Loucy (cell line): ENCODE results near the gene NGEF.

ENCODE experiments used
- H2AFZ ChIP-seq: fragments of 200-600 bp; sonication (generic); 2 replicates; pipeline ENCODE4 v1.6.0; 2016; ENCODE audit warnings: antibody characterized with exemption, mild to moderate bottlenecking, low read length, moderate library complexity
- H3F3A ChIP-seq: fragments of 200-600 bp; 2 replicates; pipeline ENCODE4 v1.6.0; 2016; ENCODE audit warnings: antibody characterized with exemption, low read depth, mild to moderate bottlenecking
- H3K27me3 ChIP-seq: fragments of 200-600 bp; sonication (generic); 2 replicates; pipeline ENCODE4 v1.6.1; 2014; ENCODE audit warnings: low read length, mild to moderate bottlenecking; ENCODE audit not compliant: insufficient read depth, poor library complexity, severe bottlenecking
- H3K36me3 ChIP-seq: fragments of 200-600 bp; sonication (generic); 2 replicates; pipeline ENCODE4 v1.6.1; 2016; ENCODE audit warnings: low read length; ENCODE audit not compliant: insufficient read depth
- H3K4me1 ChIP-seq: fragments of 200-600 bp; sonication (generic); 2 replicates; pipeline ENCODE4 v1.5.1; 2014; ENCODE audit warnings: low read length, mild to moderate bottlenecking; ENCODE audit not compliant: insufficient read depth, poor library complexity, severe bottlenecking
- H3K4me2 ChIP-seq: fragments of 200-600 bp; sonication (generic); 2 replicates; pipeline ENCODE4 v1.6.0; 2014; ENCODE audit warnings: antibody characterized with exemption, low read length, low read depth, mild to moderate bottlenecking; ENCODE audit not compliant: poor library complexity, severe bottlenecking
- H3K4me3 ChIP-seq: fragments of 200-600 bp; sonication (generic); 2 replicates; pipeline ENCODE4 v1.5.1; 2014; ENCODE audit warnings: low read length, mild to moderate bottlenecking, mixed read lengths; ENCODE audit not compliant: poor library complexity, severe bottlenecking
- H3K79me2 ChIP-seq: fragments of 200-600 bp; sonication (generic); 2 replicates; pipeline ENCODE4 v1.6.1; 2014; ENCODE audit warnings: low read length; ENCODE audit not compliant: insufficient read depth
- H3K9ac ChIP-seq: fragments of 200-600 bp; sonication (generic); 2 replicates; pipeline ENCODE4 v1.6.0; 2014; ENCODE audit warnings: mild to moderate bottlenecking, low read depth, low read length, moderate library complexity; ENCODE audit not compliant: poor library complexity, severe bottlenecking
- H3K9me2 ChIP-seq: fragments of 200-600 bp; sonication (generic); replicated peaks from 2 replicates; pipeline ENCODE4 v1.6.1; 2016; ENCODE audit warnings: low read depth, low read length, mixed read lengths
- H3K9me3 ChIP-seq: fragments of 200-600 bp; sonication (generic); 2 replicates; pipeline ENCODE4 v1.6.1; 2014; ENCODE audit warnings: mild to moderate bottlenecking, antibody characterized with exemption, low read length, low read depth; ENCODE audit not compliant: insufficient read depth
- H4K20me1 ChIP-seq: fragments of 200-600 bp; sonication (generic); 2 replicates; pipeline ENCODE4 v1.6.0; 2014; ENCODE audit warnings: antibody characterized with exemption, low read length, mild to moderate bottlenecking; ENCODE audit not compliant: insufficient read depth, poor library complexity, severe bottlenecking
- EZH2phosphoT487 ChIP-seq: fragments of 200-600 bp; IDR thresholded peaks from 2 replicates; pipeline ENCODE4 v1.6.1; 2018; ENCODE audit warnings: antibody characterized with exemption, mild to moderate bottlenecking, moderate library complexity, borderline replicate concordance
- TF ChIP-seq, protein P1 (sequence below): fragments of 200-600 bp; sonication (generic); conservative IDR thresholded peaks from 2 replicates; pipeline ENCODE4 v1.5.1; 2014; ENCODE audit warnings: mild to moderate bottlenecking, antibody characterized with exemption, low read length

NGEF gene

GRCh38 chr2:232872826-232873225 lies 140.2 kb downstream of the NGEF start:
- no peaks in the 10 kb centered on the region for H3F3A ChIP-seq
- no peaks in the 10 kb centered on the region for H3K27me3 ChIP-seq
- no peak overlapping the region for H3K4me2 ChIP-seq
- no peak overlapping the region for H3K4me3 ChIP-seq
- H2AFZ ChIP-seq, result no peak overlapping the region
- H3K4me1 ChIP-seq, result no peaks in the 10 kb centered on the region
- no peak for TF ChIP-seq EZH2phosphoT487
- TF ChIP-seq, protein P1, sequence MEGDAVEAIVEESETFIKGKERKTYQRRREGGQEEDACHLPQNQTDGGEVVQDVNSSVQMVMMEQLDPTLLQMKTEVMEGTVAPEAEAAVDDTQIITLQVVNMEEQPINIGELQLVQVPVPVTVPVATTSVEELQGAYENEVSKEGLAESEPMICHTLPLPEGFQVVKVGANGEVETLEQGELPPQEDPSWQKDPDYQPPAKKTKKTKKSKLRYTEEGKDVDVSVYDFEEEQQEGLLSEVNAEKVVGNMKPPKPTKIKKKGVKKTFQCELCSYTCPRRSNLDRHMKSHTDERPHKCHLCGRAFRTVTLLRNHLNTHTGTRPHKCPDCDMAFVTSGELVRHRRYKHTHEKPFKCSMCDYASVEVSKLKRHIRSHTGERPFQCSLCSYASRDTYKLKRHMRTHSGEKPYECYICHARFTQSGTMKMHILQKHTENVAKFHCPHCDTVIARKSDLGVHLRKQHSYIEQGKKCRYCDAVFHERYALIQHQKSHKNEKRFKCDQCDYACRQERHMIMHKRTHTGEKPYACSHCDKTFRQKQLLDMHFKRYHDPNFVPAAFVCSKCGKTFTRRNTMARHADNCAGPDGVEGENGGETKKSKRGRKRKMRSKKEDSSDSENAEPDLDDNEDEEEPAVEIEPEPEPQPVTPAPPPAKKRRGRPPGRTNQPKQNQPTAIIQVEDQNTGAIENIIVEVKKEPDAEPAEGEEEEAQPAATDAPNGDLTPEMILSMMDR, result no peak
- no peaks in the 10 kb centered on the region for H3K36me3 ChIP-seq
- no peaks in the 10 kb centered on the region for H3K79me2 ChIP-seq
- H3K9me3 ChIP-seq, result no peaks in the 10 kb centered on the region
- H3K9ac ChIP-seq, result no peak overlapping the region
- no peaks in the 10 kb centered on the region for H4K20me1 ChIP-seq
- no peaks in the 10 kb centered on the region for H3K9me2 ChIP-seq

GRCh38 chr2:232871835-232872736 lies 141.0 kb downstream of the NGEF start:
- no peaks in the 10 kb centered on the region for H3K4me1 ChIP-seq
- no peaks in the 10 kb centered on the region for H3K9me2 ChIP-seq
- H3K36me3 ChIP-seq, result no peaks in the 10 kb centered on the region
- H3K4me2 ChIP-seq, result no peak overlapping the region
- no peaks in the 10 kb centered on the region for H3K27me3 ChIP-seq
- H3K4me3 ChIP-seq, result no peak overlapping the region
- H2AFZ ChIP-seq, result no peak overlapping the region
- H3K9me3 ChIP-seq, result no peaks in the 10 kb centered on the region
- no peaks in the 10 kb centered on the region for H3F3A ChIP-seq
- TF ChIP-seq EZH2phosphoT487, result no peak
- no peaks in the 10 kb centered on the region for H3K79me2 ChIP-seq
- H3K9ac ChIP-seq, result no peak overlapping the region
- H4K20me1 ChIP-seq, result no peaks in the 10 kb centered on the region

DNA sequence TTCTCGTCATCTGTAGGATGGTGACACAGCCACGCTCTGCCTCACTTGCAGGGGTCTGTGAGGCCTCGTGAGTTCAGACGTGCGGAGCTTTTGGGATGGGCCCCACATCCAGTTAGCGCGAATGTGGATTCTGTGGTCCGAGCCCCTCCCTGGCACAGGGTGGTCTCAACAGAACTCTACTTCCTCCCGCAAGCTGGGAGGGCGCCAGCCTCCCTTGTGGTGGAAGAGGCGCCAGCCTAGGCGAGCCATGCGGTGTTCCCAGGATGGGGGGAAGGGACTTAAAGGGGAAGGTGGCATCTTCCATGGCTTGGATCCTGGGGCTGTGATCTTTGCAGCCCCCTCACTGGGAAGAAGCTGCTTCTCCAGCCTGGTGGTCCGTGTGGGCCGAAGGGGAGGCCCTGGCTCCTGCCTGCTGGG lies 141.6 kb downstream of the NGEF start:
- Histone ChIP-seq H4K20me1 (no peaks in the 10 kb centered on the region), H2AFZ (no peak overlapping the region), H3F3A (no peaks in the 10 kb centered on the region), H3K79me2 (no peaks in the 10 kb centered on the region), H3K36me3 (no peaks in the 10 kb centered on the region), H3K4me2 (no peak overlapping the region), H3K9me2 (no peaks in the 10 kb centered on the region), H3K27me3 (no peaks in the 10 kb centered on the region), H3K9ac (no peak overlapping the region), H3K9me3 (no peaks in the 10 kb centered on the region), H3K4me3 (no peak overlapping the region), H3K4me1 (no peaks in the 10 kb centered on the region)
- no peak for TF ChIP-seq EZH2phosphoT487
- TF ChIP-seq, protein P1, result no peak
